Measurements from ENCODE around the gene SYNE1. TPM values are rescaled to one million over a fixed set of nuclear protein-coding genes. Genes with fewer than 3 reads are reported as not detected.

SYNE1 gene
- total and polyA plus RNA-seq, 2 of the 8 experiments (the other 6 are each of a cell fraction or from before 2014, with no cell fraction given), result 2.8 to 5.5 TPM

DNA sequence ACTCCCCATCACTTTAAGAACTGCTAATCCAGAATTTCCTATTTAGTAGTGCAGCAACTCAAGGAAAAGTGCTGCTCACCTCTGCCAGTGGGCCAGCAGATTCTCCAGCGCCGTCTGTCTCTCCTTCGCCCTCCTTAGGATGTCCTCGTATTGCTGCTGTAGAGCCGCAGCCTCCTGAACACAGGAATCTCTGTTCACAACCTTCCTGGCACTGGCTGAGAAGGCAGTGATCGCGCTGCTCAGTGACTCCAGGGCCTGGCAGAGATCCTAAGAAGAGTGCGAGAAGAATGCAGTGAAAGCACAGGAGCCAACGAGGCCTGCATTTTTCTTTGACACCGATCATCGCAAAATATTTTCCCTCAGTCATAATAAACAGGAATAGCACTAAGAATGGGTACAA, 209.0 kb downstream of the SYNE1 start:
- H3K9me3 ChIP-seq (ENCODE audit: insufficient read depth in 2 of 2, low read depth in 1 of 2, low read length in 1 of 2), result no peaks in the 10 kb centered on the region
- H2BK12ac ChIP-seq (ENCODE audit: low read depth, low read length), result no peak overlapping the region
- H2BK120ac ChIP-seq (replicated peaks; ENCODE audit: low read depth, low read length), result no peak overlapping the region
- H2BK15ac ChIP-seq (ENCODE audit: low read length), result no peak overlapping the region
- no peak overlapping the region for H3K56ac ChIP-seq (replicated peaks; ENCODE audit: insufficient read length, low read depth, low read length)
- H3K27me3 ChIP-seq (replicated peaks in 1 of 4; ENCODE audit: control insufficient read depth in 3 of 4, extremely low read depth in 1 of 4, insufficient read depth in 3 of 4, low read length in 3 of 4), result no peaks in the 10 kb centered on the region
- no peak overlapping the region for H2BK5ac ChIP-seq (ENCODE audit: low read depth, low read length)
- no peak overlapping the region for H2AK5ac ChIP-seq (ENCODE audit: low read depth, low read length)
- H3K27ac ChIP-seq (ENCODE audit: low read depth, low read length), result no peak overlapping the region
- H3K79me1 ChIP-seq (ENCODE audit: low read depth, low read length), result no peaks in the 10 kb centered on the region
- no peak overlapping the region for H4K5ac ChIP-seq (ENCODE audit: insufficient read length, low read depth, low read length)
- H3K4ac ChIP-seq (replicated peaks; ENCODE audit: insufficient read length, low read depth, low read length), result no peak overlapping the region
- no peak overlapping the region for H2BK20ac ChIP-seq (ENCODE audit: low read length)
- no peak overlapping the region for H3K4me3 ChIP-seq (ENCODE audit: extremely low read depth in 1 of 4, insufficient read depth in 2 of 4, low read depth in 3 of 4, low read length in 4 of 4)
- no peaks in the 10 kb centered on the region for H4K20me1 ChIP-seq (replicated peaks in 1 of 2; ENCODE audit: control insufficient read depth in 1 of 2, insufficient read depth in 2 of 2, low read length in 2 of 2)
- POLR2A ChIA-PET (ENCODE audit: partially characterized antibody), result no interaction called here
- no peaks in the 10 kb centered on the region for H3K36me3 ChIP-seq (ENCODE audit: control insufficient read depth in 2 of 4, insufficient read depth in 4 of 4, low read length in 3 of 4)
- no peak overlapping the region for H4K91ac ChIP-seq (replicated peaks; ENCODE audit: insufficient read length, low read length)
- TF ChIP-seq TAF7 (optimal IDR thresholded peaks at IDR 0.05; ENCODE audit: borderline replicate concordance, low read depth, low read length) (no peak), RAD21 (IDR thresholded peaks at IDR 0.05 in 1 of 2, conservative IDR thresholded peaks at IDR 0.05 in 1 of 2; ENCODE audit: low read depth in 2 of 2, low read length in 2 of 2) (peak; percentile 11 to 27; a peak in 2 of 4 replicates), YY1 (IDR thresholded peaks at IDR 0.05; ENCODE audit: low read depth, low read length) (no peak), SP4 (IDR thresholded peaks at IDR 0.05; ENCODE audit: low read length) (no peak), SIN3A (conservative IDR thresholded peaks at IDR 0.05 in 1 of 2, IDR thresholded peaks at IDR 0.05 in 1 of 2; ENCODE audit: low read depth in 1 of 2, low read length in 2 of 2) (no peak), BRCA1 (IDR thresholded peaks at IDR 0.05; ENCODE audit: low read depth, low read length) (no peak), FOSL1 (IDR thresholded peaks at IDR 0.05; ENCODE audit: insufficient read depth, low read depth, low read length) (no peak)
- TF ChIP-seq, protein P1, sequence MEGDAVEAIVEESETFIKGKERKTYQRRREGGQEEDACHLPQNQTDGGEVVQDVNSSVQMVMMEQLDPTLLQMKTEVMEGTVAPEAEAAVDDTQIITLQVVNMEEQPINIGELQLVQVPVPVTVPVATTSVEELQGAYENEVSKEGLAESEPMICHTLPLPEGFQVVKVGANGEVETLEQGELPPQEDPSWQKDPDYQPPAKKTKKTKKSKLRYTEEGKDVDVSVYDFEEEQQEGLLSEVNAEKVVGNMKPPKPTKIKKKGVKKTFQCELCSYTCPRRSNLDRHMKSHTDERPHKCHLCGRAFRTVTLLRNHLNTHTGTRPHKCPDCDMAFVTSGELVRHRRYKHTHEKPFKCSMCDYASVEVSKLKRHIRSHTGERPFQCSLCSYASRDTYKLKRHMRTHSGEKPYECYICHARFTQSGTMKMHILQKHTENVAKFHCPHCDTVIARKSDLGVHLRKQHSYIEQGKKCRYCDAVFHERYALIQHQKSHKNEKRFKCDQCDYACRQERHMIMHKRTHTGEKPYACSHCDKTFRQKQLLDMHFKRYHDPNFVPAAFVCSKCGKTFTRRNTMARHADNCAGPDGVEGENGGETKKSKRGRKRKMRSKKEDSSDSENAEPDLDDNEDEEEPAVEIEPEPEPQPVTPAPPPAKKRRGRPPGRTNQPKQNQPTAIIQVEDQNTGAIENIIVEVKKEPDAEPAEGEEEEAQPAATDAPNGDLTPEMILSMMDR (IDR thresholded peaks at IDR 0.05; ENCODE audit: control extremely low read depth in 1 of 3, insufficient read depth in 1 of 3, low read depth in 1 of 3, low read length in 3 of 3), result peak in 2 of 3 experiments; percentile 7 to 16; a peak in 3 of 4 replicates
- no peak overlapping the region for H3K23ac ChIP-seq (ENCODE audit: insufficient read length)
- 93% methylated on average over 11 of the region's 11 CpGs; no CpG with 5 or more reads in 1 of the 2 experiments for WGBS, 2 experiments (ENCODE audit: extremely low coverage in 1 of 2, insufficient coverage in 1 of 2, insufficient read length in 1 of 2, insufficient replicate concordance in 2 of 2, low coverage in 1 of 2, low lambda C conversion rate in 2 of 2, missing lambda C conversion rate in 1 of 2)
- no peak overlapping the region for H3K14ac ChIP-seq (ENCODE audit: insufficient read length)
- no peak overlapping the region for H3K4me2 ChIP-seq (ENCODE audit: insufficient read depth in 1 of 2, low read depth in 2 of 2, low read length in 2 of 2)
- H3K9ac ChIP-seq (replicated peaks in 1 of 4; ENCODE audit: extremely low read depth in 1 of 4, low read depth in 3 of 4, low read length in 3 of 4), result no peak overlapping the region
- CTCF ChIA-PET (ENCODE audit: partially characterized antibody), result interaction anchor here (0.7 kb wide), 1 partner anchor 153 kb away, joined by 3 read pairs; no protein-coding TSS in a partner anchor
- no peaks in the 10 kb centered on the region for H3K4me1 ChIP-seq (replicated peaks in 1 of 4; ENCODE audit: control insufficient read depth in 3 of 4, insufficient read depth in 4 of 4, low read length in 3 of 4)
- peak overlapping the region; percentile 78 for H4K8ac ChIP-seq (ENCODE audit: extremely low read depth, insufficient read depth, low read length)
- FAIRE-seq (no peak), DNase-seq (ENCODE audit: low read depth in 1 of 2, low spot score in 2 of 2) (peak in 1 of 2 experiments; percentile 3)
- no peaks in the 10 kb centered on the region for H3K23me2 ChIP-seq (ENCODE audit: low read depth, low read length)
- no peak overlapping the region for H3K18ac ChIP-seq (ENCODE audit: extremely low read depth, low read length)
- no peaks in the 10 kb centered on the region for H3K79me2 ChIP-seq (ENCODE audit: control insufficient read depth in 1 of 2, insufficient read depth in 2 of 2, low read length in 2 of 2)
- H2AFZ ChIP-seq (ENCODE audit: low read length), result no peak overlapping the region; the same call in 1 of the 2 replicates

Measured in H1 (cell line).